Measurements from ENCODE around the gene BRSK2.

The BRSK2 gene

GRCh38 chr11:1483445-1483961, 93.8 kb downstream of the BRSK2 start:
- Mint-ChIP-seq H3K27me3 (no peaks in the 10 kb centered on the region), H3K36me3 (peaks cover 1% of the 10 kb centered on the region), H3K27ac (no peak overlapping the region), H3K9me3 (no peaks in the 10 kb centered on the region), H3K4me1 (peaks cover 15% of the 10 kb centered on the region), H3K4me3 (no peak overlapping the region)

GRCh38 chr11:1484061-1484671, 94.4 kb downstream of the BRSK2 start:
- Mint-ChIP-seq H3K27me3 (no peaks in the 10 kb centered on the region), H3K4me1 (peaks cover 20% of the 10 kb centered on the region), H3K9me3 (no peaks in the 10 kb centered on the region), H3K36me3 (peaks cover 1% of the 10 kb centered on the region), H3K27ac (no peak overlapping the region), H3K4me3 (no peak overlapping the region)

- Mint-ChIP-seq H3K36me3 (peaks cover 1% of the 10 kb centered on the region), H3K27me3 (no peaks in the 10 kb centered on the region), H3K4me1 (peaks cover 24% of the 10 kb centered on the region), H3K9me3 (no peaks in the 10 kb centered on the region), H3K4me3 (no peak overlapping the region), H3K27ac (peak overlapping the region; percentile 74)
Measured at GRCh38 chr11:1484695-1485503, 95.2 kb downstream of the BRSK2 start.

GRCh38 chr11:1485504-1485885, 95.8 kb downstream of the BRSK2 start:
- Mint-ChIP-seq H3K27me3 (no peaks in the 10 kb centered on the region), H3K9me3 (no peaks in the 10 kb centered on the region), H3K27ac (peak overlapping the region; percentile 74), H3K4me3 (no peak overlapping the region), H3K4me1 (peaks cover 24% of the 10 kb centered on the region), H3K36me3 (peaks cover 1% of the 10 kb centered on the region)

- Mint-ChIP-seq H3K36me3 (peaks cover 1% of the 10 kb centered on the region), H3K27me3 (no peaks in the 10 kb centered on the region), H3K9me3 (no peaks in the 10 kb centered on the region), H3K4me1 (peaks cover 27% of the 10 kb centered on the region), H3K27ac (no peak within 1 kb of the TSS), H3K4me3 (no peak within 1 kb of the TSS)
Measured at GRCh38 chr11:1486054-1486825, 96.5 kb downstream of the BRSK2 start, which contains the start of gene MOB2. TSS of gene MOB2 (minus strand) at chr11:1486779. CDS start at chr11:1486556, 223 bp downstream.

- Mint-ChIP-seq H3K4me1 (peaks cover 30% of the 10 kb centered on the region), H3K27ac (no peak overlapping the region), H3K9me3 (no peaks in the 10 kb centered on the region), H3K27me3 (no peaks in the 10 kb centered on the region), H3K36me3 (peaks cover 1% of the 10 kb centered on the region), H3K4me3 (no peak overlapping the region)
Measured at GRCh38 chr11:1487091-1487850, 97.5 kb downstream of the BRSK2 start.

- no peak overlapping the region for H3K27ac Mint-ChIP-seq
- no peak overlapping the region for H3K4me3 Mint-ChIP-seq
- H3K36me3 Mint-ChIP-seq = peaks cover 1% of the 10 kb centered on the region
- peaks cover 37% of the 10 kb centered on the region for H3K4me1 Mint-ChIP-seq
- no peaks in the 10 kb centered on the region for H3K9me3 Mint-ChIP-seq
- H3K27me3 Mint-ChIP-seq = no peaks in the 10 kb centered on the region
Measured at GRCh38 chr11:1487851-1488574, 98.3 kb downstream of the BRSK2 start.

GRCh38 chr11:1488575-1489180, 98.9 kb downstream of the BRSK2 start:
- Mint-ChIP-seq H3K4me1 (peaks cover 44% of the 10 kb centered on the region), H3K4me3 (no peak overlapping the region), H3K36me3 (peaks cover 1% of the 10 kb centered on the region), H3K9me3 (no peaks in the 10 kb centered on the region), H3K27me3 (no peaks in the 10 kb centered on the region), H3K27ac (peak overlapping the region; percentile 12)

GRCh38 chr11:1490651-1491050, 100.9 kb downstream of the BRSK2 start:
- no peaks in the 10 kb centered on the region for H3K27me3 Mint-ChIP-seq
- peaks cover under 1% of the 10 kb centered on the region for H3K36me3 Mint-ChIP-seq
- no peaks in the 10 kb centered on the region for H3K9me3 Mint-ChIP-seq
- no peak overlapping the region for H3K27ac Mint-ChIP-seq
- H3K4me3 Mint-ChIP-seq = no peak overlapping the region
- H3K4me1 Mint-ChIP-seq = peaks cover 52% of the 10 kb centered on the region

- no peak overlapping the region for H3K4me3 Mint-ChIP-seq
- no peaks in the 10 kb centered on the region for H3K27me3 Mint-ChIP-seq
- H3K36me3 Mint-ChIP-seq = peaks cover 7% of the 10 kb centered on the region
- peaks cover 59% of the 10 kb centered on the region for H3K4me1 Mint-ChIP-seq
- no peaks in the 10 kb centered on the region for H3K9me3 Mint-ChIP-seq
- no peak overlapping the region for H3K27ac Mint-ChIP-seq
Measured at GRCh38 chr11:1491379-1491778, 101.6 kb downstream of the BRSK2 start.

- H3K27ac Mint-ChIP-seq = peak overlapping the region; percentile 10
- no peak overlapping the region for H3K4me3 Mint-ChIP-seq
- no peaks in the 10 kb centered on the region for H3K9me3 Mint-ChIP-seq
- peaks cover 73% of the 10 kb centered on the region for H3K4me1 Mint-ChIP-seq
- peaks cover 15% of the 10 kb centered on the region for H3K36me3 Mint-ChIP-seq
- H3K27me3 Mint-ChIP-seq = no peaks in the 10 kb centered on the region
Measured at GRCh38 chr11:1493650-1494244, 104.0 kb downstream of the BRSK2 start.

- Mint-ChIP-seq H3K36me3 (peaks cover 19% of the 10 kb centered on the region), H3K4me3 (no peak overlapping the region), H3K27me3 (no peaks in the 10 kb centered on the region), H3K9me3 (no peaks in the 10 kb centered on the region), H3K4me1 (peaks cover 71% of the 10 kb centered on the region), H3K27ac (no peak overlapping the region)
Measured at GRCh38 chr11:1494650-1495049, 104.9 kb downstream of the BRSK2 start.

- H3K27ac Mint-ChIP-seq = no peak overlapping the region
- H3K36me3 Mint-ChIP-seq = peaks cover 19% of the 10 kb centered on the region
- H3K4me1 Mint-ChIP-seq = peaks cover 72% of the 10 kb centered on the region
- H3K27me3 Mint-ChIP-seq = no peaks in the 10 kb centered on the region
- no peaks in the 10 kb centered on the region for H3K9me3 Mint-ChIP-seq
- no peak overlapping the region for H3K4me3 Mint-ChIP-seq
Measured at GRCh38 chr11:1496091-1496760, 106.5 kb downstream of the BRSK2 start.

- Mint-ChIP-seq H3K4me3 (no peak overlapping the region), H3K9me3 (no peaks in the 10 kb centered on the region), H3K27me3 (no peaks in the 10 kb centered on the region), H3K36me3 (peaks cover 19% of the 10 kb centered on the region), H3K4me1 (peaks cover 74% of the 10 kb centered on the region), H3K27ac (no peak overlapping the region)
Measured at GRCh38 chr11:1496761-1497095, 107.0 kb downstream of the BRSK2 start.
